ENCODE data around the gene RAP1GAP2.

RAP1GAP2 gene

GRCh38 chr17:3033741-3034577 is 237.7 kb downstream of the RAP1GAP2 start:
- in situ Hi-C loops (cut with MboI; ENCODE audit: low sequenced_read_pairs, unreplicated experiment), result loop anchor here (25.0 kb wide), 1 partner anchor 603 kb away; the partner anchor contains the start of genes CTNS and SHPK
- no peak for DNase-seq (ENCODE audit: low spot score)
- TF ChIP-seq CTCF (IDR thresholded peaks at IDR 0.05; ENCODE audit: borderline replicate concordance, control extremely low read depth, extremely low read depth, insufficient read depth, missing control alignments), result no peak

GRCh38 chr17:3034578-3034920 is 238.3 kb downstream of the RAP1GAP2 start:
- DNase-seq (ENCODE audit: low spot score), result no peak
- no peak for TF ChIP-seq CTCF (IDR thresholded peaks at IDR 0.05; ENCODE audit: borderline replicate concordance, control extremely low read depth, extremely low read depth, insufficient read depth, missing control alignments)
- in situ Hi-C loops (cut with MboI; ENCODE audit: low sequenced_read_pairs, unreplicated experiment), result loop anchor here (25.0 kb wide), 1 partner anchor 603 kb away; the partner anchor contains the start of genes CTNS and SHPK

- in situ Hi-C loops (cut with MboI; ENCODE audit: low sequenced_read_pairs, unreplicated experiment), result loop anchor here (25.0 kb wide), 1 partner anchor 602 kb away; the partner anchor contains the start of genes CTNS and SHPK
- TF ChIP-seq CTCF (IDR thresholded peaks at IDR 0.05; ENCODE audit: borderline replicate concordance, control extremely low read depth, extremely low read depth, insufficient read depth, missing control alignments), result no peak
- no peak for DNase-seq (ENCODE audit: low spot score)
Observed at GRCh38 chr17:3035256-3035967, 239.2 kb downstream of the RAP1GAP2 start.

GRCh38 chr17:3035968-3036280 is 239.7 kb downstream of the RAP1GAP2 start:
- TF ChIP-seq CTCF (IDR thresholded peaks at IDR 0.05; ENCODE audit: borderline replicate concordance, control extremely low read depth, extremely low read depth, insufficient read depth, missing control alignments), result no peak
- DNase-seq (ENCODE audit: low spot score), result no peak
- in situ Hi-C loops (cut with MboI; ENCODE audit: low sequenced_read_pairs, unreplicated experiment), result loop anchor here (25.0 kb wide), 1 partner anchor 601 kb away; the partner anchor contains the start of genes CTNS and SHPK

- TF ChIP-seq CTCF (IDR thresholded peaks at IDR 0.05; ENCODE audit: borderline replicate concordance, control extremely low read depth, extremely low read depth, insufficient read depth, missing control alignments), result no peak
- in situ Hi-C loops (cut with MboI; ENCODE audit: low sequenced_read_pairs, unreplicated experiment), result loop anchor here (25.0 kb wide), 1 partner anchor 601 kb away; the partner anchor contains the start of genes CTNS and SHPK
- no peak for DNase-seq (ENCODE audit: low spot score)
Observed at GRCh38 chr17:3036800-3037199, 240.6 kb downstream of the RAP1GAP2 start.

GRCh38 chr17:3037259-3037658 is 241.0 kb downstream of the RAP1GAP2 start:
- DNase-seq (ENCODE audit: low spot score), result no peak
- in situ Hi-C loops (cut with MboI; ENCODE audit: low sequenced_read_pairs, unreplicated experiment), result loop anchor here (25.0 kb wide), 1 partner anchor 600 kb away; the partner anchor contains the start of genes CTNS and SHPK
- TF ChIP-seq CTCF (IDR thresholded peaks at IDR 0.05; ENCODE audit: borderline replicate concordance, control extremely low read depth, extremely low read depth, insufficient read depth, missing control alignments), result no peak
